ENCODE measurements around the gene AGPAT2.

AGPAT2 gene

DNA sequence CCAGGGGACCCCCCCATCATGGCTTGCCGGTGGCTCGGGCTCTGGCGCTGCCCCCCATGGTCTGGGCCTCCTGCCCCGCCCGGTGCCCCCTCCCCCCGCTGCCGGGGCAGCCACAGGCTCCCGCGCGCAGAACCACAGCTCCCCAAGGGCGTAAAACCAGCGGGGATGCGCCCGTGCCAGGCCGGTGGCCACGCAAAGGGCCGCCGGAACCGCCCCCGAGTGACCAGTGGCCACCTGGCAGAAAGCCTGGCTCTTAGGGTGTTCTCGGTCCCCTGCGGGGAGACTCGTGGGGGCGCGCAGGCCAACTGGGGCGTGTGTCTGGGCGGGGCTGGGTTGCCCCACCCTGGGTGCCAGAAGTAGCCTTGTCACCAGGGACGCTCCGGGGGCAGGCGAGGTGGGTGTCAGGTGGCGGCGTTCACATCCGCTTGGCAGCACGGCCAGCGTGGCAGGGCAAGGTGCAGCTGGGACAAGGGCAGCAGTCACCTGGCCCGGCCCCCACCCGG, 515 bp upstream of the AGPAT2 start:
- DNase-seq: no peak

DNA sequence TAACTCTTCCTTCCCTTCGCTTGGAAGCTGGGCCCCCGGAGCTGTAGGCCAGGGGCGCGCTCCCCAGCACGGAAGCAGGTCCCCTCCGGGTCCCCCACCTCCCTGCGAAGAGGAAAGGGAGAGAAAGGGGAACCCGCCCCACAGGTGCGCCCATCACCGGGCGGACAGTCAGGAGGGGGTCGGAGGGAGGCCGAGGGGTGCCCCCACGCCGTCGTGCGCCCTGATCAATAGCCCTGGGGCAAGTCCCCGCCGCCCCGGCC, 793 bp downstream of the AGPAT2 start:
- DNase-seq: no peak

DNA sequence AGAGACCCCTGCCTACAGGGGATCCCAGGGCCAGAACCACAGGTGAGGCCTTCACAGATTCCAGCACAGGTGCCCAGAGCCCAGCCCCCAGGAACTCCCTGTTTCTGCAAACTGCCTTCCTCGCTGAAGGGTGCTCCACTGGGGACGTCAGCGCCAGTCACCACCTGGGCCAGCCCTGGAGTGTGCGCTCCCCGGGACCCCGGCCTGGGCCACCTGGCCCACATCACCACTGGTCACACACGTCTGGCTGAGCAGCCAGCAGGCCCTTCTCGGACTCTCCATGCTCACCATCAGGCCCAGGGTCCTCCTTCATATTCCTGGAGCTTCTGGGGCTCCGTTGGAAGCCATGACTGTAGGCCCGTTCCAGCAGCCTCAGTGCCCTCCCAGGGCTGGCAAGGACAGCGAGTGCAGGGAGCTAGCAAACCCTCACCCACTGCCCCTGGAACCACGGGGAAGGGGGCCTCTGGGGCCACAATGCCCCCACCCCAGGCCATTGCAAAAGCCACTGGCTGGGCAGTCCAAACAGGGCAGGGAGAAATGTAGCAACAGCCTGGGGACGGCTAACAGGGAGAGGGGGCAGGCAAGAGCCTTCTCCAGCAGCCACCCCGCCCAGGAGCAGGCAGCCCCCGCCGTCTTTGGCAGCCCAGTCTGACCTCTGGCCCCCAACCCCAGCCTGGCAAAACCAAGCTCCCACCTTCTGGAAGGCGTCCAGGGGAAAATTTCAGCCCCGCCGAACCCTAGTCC, 1.3 kb downstream of the AGPAT2 start:
- no peak for DNase-seq

DNA sequence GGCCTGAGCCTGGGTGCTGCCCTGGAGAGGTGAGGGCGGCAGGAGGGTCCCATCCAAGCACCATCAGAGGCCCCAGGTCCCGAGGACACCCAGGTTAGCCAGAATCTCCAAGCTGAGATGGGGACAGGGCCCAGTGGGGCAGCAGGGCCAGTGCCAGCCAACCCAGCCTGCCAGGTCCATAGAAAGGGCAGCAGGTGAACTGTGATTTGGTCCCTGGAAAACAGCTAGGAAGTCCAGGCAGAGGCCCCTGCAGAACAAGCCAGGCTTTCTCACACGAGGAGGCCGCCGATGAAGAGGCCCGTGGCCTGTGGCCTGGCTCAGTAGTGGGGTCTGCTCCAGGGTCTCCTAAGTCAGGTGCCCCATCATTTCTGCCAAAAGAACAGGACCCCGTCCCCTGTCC, 2.0 kb downstream of the AGPAT2 start:
- no peak for DNase-seq

DNA sequence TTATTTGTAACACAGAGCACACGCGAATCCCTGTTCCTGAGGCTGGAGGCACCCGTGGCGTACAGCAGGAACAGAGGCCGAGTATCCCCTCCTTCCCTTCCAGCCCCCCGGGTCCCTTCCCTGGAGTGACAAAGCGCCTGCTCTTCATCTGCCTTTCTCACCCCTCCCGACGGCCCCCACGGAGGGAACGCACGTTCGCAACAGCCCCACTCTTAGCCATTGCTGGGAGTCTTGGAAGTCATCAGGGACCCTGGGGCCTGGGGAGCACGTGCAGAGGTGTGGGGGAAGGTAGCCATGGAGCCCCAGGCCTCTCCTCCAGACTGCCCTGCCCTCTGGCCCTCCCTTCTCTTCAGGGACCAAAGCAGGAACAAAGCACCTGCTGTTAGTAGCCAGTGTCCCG, 2.5 kb downstream of the AGPAT2 start:
- no peak for DNase-seq

DNA sequence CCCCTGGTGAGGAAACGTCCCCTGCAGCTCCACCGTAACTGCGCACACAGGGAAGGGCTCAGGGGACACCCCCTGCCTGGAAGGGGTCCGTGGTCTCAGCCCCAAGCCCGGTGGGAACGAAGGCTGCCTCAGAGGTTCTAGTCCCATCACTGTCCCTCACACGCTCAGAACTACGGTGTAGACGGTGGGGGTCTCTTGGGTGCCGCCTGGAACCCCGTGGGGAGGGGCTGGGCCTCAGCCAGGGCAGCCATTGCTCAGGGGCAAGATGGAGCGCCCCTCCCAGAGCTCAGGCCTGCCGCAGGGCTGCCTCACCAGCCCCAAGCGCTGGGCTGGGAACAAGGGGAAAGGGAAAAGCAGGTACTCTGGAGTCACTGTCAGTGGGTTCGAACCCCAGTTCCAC, 2.9 kb downstream of the AGPAT2 start:
- DNase-seq: no peak

DNA sequence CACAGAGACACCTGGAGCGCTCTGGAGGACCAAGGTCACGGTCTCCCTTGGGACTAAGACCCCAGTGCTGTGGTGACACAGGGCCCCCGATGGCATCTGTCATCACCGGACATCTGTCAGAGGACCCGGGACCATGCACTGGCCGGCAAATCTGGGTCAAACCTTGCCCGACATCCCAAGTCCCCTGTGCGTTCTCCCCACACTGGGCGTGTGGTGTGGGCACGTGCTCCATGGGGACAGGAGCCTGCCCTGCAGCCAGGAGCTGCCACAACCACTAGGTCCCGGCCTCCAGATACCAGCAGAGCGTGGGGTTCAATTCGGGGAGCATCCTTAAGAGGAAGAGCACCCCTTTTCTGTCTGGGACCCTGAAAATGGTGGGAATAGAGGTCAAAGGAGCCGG, 3.5 kb downstream of the AGPAT2 start:
- DNase-seq: no peak

DNA sequence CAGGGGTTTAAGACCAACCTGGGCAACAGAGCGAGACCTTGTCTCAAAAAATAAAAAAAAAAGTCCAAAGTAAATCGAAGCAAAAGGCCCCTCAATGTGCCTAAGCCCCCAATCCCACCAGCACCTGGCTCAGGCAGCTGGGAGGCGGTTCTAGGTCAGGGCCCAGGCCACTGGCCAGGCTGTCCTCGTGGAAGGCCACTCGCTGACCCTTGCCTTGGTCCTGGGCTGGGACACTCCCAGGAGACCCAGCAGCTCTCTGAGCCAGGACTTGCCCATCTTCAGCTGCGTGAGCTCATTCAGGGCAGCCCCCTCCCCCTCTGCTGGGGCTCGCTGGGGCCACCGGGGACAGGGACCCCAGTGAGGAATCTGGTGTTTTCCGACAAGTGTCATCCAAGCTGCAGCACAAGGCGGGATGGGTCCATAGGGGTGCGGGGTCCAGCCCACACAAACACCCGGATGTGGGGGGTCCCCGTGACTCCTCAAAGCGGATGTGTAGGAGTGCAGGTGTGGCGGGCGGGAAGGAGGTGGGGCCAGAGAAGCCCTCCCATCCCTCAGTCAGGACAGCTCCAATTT, 4.0 kb downstream of the AGPAT2 start:
- DNase-seq: no peak

DNA sequence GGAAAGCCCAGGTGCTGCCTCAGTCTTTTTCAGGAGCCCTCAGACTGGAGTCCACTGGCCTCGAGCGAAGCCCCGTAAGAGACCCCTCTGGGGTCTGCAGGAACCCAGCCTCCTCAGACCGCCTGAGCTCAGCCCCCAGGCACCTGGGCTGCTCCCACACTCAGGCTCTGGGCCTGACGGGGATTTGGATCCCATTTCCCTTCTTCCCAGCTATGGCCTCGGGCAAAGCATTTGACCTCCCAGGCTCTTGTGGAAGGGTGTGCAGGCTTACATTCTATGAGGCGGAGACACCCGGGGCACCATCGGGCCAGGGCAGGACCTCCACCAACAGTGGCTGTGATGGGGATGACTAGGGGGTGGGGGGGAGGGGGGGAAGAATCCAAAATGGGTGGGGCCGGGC, 4.5 kb downstream of the AGPAT2 start:
- no peak for DNase-seq

DNA sequence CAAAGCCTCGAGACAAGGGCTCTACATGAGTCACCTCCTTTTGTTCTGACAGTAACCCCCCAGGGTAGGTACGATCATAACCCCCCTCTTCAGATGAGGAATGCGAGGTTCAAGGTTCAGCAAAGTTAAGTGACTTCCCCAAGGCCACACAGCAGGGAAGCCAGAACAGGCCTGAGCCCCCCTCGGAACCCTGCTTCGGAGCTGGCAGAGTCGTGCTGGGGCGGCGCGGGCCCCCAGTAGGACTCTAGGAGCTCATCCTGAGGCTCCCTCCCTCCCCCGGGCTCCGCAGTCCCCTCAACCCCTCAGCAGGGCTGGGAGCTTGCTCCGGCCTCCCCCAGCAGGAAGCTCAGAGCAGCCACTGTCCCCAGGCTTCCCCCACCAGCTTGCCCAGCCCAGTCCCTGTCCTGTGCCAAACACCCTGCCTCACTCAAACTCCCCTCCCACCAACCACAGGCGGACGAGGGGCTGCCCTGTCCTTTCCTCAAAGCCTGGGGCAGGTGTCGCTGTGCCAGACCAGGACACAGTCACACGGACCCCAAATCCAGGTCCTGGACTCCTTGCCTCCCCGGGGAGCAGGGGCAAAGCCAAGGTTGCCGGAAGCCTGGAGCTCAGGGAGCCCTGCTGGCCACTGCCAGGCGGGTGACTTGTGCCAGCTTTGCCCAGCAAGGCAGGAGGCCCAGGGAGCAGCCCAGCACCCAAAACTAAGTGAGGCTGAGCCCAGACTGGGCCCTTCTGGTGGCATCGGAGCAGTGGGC, 5.1 kb downstream of the AGPAT2 start:
- DNase-seq: no peak

DNA sequence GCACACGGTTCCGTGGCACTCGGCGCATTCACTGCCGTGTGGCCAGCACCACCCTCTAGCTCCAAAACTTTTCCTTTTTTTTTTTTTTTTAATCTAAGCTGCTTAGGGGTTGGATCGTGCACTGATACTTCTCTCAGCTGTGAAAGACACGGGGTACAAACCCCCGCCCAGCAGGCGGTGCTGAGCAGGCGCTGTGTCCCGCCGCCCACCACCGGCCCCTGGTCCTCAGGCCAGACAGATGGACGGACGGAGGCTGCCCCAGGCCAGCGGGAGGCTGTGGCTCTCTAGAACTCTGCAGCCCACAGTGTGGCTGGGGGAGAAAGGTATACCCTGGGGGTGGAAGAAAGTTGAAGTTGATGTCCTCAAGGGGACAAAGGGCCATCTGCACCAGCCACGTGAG, 6.2 kb downstream of the AGPAT2 start:
- no peak for DNase-seq

DNA sequence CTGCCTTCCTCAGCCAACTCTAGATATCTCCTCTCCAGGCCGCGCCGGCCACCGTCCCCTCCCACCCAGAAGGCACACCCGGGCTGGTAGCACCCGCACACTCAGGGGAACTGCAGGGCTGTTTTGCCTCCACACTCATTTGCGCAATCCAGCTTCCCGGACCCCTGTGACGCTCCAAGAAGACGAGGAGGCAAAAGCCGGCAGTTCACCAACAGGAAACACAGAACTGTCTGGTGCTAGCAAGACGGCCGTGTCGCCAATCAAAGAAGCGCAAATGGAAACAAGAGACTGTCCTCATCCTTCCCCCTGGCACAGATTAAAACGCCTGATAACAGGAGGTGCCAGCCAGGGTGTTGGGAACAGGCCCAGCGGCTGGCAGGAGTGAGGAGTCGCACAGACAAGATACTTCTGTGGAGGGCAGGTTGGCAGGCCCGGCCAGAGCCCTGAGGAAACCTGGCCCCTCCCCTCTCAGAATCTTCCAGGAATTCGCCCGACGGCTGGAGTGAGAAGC, 7.8 kb downstream of the AGPAT2 start:
- no peak for DNase-seq

DNA sequence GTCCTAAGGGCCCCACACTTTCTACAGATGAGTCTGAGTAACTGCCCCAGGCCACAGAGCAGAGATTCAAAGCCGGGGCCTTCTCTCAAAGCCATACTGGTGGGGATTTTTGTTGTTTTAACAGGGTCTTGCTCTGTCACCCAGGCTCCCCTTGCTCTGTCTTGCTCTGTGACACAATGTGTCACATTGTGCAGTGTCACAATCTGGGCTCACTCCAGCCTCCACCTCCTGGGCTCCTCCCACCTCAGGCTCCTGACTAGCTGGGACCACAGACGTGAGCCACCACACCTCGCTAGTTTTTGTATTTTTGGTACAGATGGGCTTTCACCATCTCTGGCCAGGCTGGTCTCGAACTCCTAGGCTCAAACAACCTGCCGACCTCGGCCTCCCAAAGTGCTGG, 8.6 kb downstream of the AGPAT2 start:
- DNase-seq: no peak

DNA sequence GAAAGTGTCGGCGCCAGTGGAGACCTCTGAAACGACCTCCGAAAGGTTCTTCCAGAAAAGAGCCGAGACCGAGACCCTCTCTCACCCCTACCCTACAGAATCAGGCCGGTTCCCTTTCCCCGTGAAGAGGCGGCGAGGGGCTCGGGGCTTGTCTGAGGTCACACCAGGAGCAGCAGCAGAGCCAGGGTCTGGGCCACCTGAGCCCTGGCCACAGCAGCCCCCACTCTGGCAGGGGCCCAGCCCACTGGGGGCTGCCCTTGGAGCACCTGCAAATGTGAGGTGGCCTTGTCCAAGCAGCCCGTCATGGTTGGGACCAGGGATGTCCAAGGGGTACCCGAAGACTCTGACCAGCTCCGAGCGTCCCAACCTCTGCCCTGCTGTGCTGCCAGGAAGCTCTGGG, 9.2 kb downstream of the AGPAT2 start:
- DNase-seq: no peak

DNA sequence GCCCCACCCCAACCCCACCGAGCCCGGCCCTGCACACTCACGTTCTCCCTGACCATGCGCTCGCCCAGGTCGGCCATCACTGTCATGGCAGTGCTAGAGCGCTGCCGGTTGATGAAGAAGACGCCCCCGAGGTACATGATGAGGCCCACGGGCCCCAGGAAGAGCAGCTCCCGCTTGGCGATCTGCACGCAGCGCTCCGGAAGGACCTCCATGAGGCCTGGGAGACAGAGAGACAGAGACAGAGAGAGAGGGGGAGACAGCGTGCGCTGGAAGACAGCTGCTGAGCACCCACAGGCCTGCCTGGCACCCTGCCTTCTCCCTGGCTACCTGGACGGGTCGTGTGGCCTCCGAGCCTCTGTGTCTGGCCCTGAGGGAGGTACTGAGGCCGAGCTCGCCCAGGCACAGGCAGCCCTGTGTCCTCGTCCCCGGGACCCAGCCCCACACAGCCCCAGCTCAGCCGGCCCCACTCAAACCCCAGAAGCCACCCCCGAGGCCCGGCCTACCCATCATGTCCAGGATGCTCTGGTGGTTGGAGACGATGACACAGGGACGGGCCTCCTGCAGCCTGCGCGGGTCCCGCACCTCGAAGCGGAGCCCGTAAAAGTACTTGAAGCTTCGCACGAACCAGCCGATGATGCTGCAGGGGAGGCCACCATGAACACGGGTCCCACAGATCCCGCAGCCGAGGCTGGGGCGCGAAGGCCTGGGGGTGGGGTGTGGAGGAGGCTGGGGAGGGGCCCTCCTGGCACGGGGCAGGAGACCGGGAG, 10.2 kb downstream of the AGPAT2 start:
- DNase-seq: no peak

DNA sequence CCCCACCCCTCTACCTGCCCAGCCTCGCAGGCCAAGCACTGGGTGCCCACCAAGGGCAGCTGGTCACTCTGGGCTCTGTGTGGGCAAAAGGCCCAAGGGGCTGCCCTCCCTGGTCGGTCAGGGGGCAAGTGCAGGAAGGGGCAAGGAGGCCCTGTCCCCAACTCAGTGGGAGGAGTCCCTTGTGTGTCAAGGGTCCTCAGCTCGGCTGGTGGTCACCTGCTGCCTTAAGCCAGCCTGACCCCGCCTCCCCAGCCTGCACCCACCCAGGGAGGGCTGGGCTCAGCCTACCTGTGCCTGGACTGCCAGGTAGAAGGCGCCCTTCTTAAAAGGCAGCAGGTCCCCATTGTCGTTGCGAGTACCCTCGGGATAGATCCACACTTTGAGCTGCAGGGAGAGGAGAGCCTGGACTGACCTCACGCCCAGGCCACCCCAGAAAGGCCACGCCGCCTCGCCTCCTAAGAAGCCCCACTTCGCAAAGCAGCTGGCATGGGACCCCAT, 10.9 kb downstream of the AGPAT2 start:
- DNase-seq: no peak

DNA sequence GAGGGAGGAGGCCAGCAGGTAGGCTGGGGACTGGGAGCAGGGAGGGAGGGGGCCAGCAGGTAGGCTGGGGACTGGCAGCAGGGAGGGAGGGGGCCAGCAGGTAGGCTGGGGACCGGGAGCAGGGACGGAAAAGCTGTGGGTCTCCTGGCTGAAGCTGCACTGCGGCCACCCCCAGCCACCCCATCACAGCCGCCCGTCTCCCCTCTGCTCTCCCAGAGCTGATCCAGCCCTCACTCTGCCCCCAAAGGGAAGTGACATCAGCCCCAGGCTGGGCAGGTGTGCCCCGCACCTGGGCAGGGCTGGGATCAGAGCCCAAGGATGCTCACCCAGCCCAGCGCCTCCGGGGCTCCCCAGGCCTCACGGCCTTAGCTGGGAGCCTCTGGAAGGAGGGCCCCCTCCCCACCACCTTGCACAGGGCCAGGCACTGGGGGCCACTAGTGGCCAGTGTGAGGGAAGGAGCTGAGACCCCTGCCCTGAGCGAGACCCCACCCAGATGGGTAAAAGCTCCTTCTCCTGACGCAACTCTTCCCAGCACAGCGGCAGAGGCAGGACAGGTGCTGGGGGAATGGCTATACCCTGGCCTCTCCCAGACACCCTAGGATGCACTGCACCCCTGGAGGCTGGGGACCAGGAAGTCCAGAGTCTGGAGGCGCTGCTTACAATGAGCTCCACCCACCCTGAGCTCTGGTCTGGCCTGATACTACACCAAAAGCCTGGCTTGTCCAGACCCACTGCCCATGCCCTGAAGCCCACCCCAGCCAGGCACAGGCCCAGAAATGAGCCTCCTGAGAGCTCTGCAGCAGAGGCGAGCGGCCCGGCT, 11.6 kb downstream of the AGPAT2 start:
- DNase-seq: no peak

DNA sequence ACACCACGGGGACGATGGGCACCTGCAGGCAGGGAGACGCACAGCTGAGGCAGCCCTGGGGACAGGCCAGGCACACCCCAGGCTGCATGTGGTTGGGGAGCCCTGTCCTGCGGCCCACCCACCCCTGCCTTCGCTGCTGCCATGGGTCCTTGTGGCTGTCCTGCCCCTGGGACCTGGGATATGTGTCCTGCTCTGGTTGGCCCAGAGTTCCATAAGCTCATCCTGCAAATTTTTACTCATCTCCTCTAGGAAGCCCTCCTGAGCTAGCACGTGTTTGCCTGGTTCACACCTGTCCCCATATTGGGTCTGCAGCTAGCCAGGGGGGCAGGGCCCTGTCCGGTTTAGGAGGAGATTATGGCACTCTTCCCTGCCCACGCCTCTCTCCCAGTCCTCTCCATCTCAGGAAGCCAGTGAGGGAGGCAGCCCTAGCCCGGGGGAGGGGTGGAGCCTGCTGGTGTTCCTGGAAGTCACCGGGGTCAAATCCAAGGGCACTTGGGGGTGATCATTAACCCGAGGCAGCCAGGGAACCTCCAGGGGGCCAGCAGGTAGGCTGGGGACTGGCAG, 12.4 kb downstream of the AGPAT2 start:
- no peak for DNase-seq

DNA sequence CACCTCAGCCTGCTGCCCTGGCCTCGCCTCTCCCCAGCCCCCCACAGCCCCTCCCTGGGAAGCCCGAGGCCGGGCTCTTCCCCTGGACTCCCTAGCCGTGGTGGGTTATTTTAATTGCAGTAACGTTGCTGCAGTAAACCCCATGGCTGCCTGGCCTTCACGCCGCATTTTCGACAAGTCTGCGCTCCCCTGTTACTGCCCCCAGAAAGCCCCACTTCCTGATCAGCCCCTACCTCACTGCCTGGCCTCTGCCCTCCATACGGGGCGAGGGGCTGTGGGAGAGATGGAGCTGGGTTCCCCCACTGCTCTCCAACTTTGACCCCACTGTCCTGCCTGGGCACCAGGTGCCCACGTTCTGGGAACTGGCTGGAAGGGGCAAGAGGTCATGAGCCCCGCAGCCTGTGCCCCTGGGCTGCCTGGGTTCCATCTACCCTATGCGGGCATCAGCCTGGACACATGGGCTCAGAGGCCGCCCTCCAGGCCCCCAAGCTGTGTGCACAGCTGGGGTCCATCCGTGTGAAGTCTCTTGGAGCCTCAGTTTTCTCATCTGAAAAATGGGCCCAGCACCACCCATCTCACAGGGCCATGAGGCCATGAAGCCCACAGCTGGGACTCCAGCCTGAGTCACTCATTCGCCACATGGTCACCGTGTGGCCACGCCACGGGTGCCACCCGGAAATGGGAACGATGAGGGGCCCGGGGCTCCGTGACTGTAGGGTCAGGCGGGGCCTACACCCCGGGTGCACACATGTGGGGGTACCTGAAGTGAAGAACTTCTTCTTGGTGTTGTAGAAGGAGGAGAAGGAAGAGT, 13.1 kb downstream of the AGPAT2 start:
- no peak for DNase-seq

DNA sequence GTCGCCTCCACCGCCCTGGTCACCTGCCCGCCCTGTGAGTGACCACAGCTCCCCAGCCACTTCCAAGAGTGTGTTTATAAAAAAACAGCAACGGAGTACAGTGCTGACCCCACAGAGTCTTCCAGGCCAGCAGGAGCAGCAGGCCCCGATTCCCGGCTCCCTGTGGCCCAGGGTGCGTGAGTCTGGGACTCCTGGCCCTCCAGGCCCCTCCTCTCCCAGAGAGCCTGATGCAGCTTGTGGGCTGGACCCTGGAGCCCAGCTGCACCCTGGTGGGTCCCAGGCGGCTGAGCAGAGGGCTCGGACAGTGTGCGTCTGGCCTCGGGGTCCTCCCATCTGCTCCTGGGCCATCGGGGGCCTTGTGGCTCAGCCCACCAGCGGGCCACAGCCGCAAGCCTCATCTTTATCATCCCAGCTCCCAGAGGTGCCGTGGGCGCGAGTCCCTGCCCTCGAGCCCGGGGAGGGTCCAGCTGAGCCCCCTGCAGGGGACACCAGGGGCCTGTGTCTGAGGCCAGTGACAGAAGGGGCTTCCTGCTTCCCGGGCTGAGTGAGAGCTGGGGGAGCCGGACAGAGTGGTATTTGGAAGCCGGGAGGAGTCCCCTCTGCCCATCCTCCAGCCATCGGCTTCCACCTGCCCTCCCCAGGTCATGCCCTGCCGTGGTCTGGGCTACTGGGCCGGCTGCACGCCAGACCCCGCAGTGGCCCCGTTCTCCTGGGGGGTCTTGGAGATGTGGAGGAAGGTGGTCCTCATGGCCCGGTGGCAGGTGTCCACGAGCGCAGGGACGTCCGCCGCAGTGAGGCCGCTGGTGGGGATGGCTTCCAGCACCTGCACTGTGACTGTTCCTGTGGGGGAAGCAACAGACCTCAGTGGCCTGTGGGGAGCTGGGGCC, 13.9 kb downstream of the AGPAT2 start:
- DNase-seq: no peak
